CD4-positive, alpha-beta T cell treated with Interleukin-4 for 4 hours (primary cell): ENCODE measurements around the gene RASGRP2.

ENCODE experiments used
- DNase-seq: peaks from one replicate; pipeline ENCODE4 v3.0.0-alpha.2; 2020

RASGRP2 gene

GRCh38 chr11:64743591-64744543 is at the start of gene RASGRP2:
Gene RASGRP2, minus strand, starts transcription at chr11:64744142. Its CDS starts 1,276 bp downstream, at chr11:64742866.
- DNase-seq = peak; percentile 83

DNA sequence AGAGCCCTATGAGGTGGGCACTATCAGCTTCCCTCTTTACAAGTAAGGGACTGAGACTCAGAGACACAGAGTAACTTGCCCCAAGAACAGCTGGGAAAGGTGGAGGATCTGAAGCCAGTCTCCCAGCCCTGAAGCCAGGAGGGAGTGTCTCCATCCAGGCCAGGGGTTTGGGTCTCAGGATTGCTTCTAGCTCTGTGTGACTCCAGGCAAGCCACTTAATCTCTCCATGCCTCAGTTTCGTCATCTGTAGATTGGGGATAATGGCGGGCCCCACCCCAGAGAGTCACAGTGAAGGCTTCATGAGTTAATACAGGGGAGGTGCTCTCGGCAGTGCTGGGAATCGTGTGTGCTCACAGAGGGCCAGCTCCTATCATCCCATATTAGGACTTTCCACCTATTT is 48.5 kb upstream of the RASGRP2 start:
- no peak for DNase-seq

DNA sequence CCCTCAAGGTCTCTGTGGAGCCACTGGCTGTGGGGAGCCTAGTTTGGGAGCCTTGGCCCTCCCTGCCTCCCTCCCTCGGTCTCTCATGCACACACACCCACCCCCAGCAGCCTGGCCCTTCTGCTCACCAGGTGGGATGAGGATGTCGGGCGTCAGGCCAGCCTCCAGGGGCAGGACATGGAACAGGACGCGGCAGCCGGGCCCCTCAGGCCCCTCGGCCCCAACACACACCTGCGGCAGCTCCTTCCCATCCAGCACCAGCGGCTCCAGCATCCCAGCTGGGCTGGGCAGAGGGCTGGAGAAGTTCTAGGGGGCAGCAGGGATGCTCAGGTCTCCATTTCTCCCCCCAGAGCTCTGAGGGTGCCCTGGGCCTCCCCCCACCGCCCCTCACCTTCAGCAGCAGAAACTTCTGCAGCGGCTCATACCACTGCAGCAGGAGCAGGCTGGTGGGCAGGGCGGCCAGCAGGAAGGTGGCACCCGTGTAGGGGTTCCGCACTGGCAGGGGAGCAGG is 47.9 kb upstream of the RASGRP2 start:
- no peak for DNase-seq

DNA sequence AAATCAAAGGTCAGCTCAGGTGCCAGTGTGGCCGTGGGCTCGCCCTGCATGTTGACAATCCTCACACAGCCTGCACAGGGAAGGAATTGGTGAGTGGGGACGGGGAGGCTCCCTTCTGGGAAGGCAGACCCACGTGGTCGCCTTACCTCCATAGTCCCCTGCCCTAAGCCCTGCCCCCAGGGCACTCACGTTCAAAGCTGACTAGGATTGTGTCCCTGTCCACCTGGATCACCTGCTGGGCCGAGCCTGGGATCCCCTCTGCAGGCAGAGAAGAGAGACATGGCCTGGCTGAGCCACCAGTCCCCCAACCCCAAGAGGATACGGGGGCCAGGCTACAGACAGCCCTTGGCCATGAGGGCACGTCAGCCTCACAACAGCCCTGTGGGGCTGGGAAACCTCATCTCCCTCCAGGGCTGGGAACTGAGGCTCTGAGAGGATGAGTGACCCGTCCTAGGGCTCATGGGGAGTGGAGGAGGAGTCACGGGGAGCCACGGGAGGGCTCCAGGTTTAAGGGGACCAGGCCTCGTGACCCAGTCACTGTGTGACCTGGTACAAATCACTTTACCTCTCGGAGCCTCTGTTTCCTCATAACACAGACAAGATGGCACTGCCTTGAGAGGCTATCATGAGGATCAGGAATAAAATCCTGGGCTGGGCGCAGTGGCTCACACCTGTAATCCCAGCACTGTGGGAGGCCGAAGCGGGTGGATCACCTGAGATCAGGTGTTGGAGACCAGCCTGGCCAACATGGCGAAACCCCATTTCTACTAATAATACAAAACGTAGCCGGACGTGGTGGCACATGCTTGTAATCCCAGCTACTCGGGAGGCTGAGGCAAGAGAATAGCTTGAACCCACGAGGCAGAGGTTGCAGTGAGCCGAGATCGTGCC is 46.5 kb upstream of the RASGRP2 start:
- DNase-seq = no peak

DNA sequence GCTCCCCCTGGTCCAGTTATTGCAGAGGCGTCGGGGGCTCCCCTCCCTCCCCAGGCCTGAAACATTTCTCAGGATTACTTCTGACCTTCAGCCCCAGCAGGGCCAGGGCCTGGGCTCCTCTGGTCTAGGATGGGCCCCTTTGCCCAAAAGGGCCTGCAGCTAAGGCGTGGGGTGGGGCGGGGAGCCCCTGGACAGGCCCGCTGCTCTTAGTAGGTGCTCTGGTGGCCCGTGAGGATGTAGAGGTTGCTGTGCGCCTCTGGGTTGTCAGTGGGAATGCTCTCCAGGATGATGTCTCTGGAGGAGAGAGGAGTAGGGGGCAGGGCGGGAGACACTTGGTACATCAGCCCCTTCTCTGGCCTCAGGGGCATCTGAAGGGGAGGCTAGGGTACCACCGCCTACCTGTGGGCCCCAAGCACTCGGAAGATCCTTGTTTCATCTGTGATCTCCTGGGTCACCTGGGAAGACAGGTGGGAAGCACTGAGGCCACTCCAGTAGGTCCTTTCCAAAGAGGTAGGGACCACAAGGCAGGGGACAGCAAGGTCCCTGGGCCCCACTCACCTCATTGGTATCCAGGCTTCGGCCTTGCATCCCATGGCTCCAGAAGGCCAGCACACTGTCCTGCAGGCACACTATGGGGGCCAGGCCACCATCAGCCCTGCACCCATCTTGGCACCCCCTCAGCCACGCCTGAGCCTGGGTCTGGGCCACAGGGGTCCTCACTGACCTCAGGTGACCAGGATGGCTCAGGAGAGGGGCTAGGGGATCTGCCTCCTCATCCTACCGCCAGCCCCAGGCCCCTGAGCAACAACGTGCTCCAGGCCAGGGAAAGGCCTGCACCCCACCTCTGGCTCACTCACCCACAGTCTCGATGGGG is 45.6 kb upstream of the RASGRP2 start:
- no peak for DNase-seq

- no peak for DNase-seq
These were observed 44.6 kb upstream of the RASGRP2 start for GRCh38 chr11:64788321-64789215.

DNA sequence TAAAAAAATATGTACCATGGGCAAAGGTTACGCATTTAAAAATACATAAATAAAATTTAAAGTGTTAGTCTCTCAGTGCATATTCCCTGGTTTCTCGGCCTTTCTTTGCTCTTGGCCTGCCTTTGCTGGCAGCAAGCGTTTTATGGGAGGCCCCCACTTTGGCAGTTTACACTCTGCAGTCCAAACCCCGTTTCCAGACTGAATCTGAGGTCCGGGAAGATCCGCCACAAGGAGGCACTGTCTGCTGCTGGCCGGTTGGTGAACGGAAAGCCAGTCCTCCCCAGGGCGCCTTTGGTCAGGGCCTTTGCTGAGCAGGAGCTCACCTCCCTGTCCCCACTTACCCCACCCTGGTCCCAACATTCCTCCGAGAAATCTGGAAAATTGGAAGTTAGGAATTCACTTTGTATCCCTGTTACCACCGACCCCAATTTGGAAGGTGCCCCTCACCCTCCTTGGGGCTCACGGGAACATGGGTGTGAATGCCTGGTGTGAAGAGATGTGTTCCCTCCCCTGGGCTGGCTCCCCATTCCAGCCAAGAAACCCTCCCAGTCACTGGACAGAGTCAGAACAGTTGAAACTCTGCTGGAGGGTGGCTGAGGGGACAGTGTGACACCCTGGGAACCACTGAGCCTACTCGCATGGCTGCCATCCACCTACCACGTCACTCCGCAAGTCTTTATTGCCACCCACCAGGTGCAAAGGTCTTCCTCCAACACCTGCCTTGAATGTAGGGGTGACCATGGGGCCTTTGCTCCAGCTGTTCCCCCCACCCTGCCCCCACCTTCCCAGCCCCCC is 43.8 kb upstream of the RASGRP2 start:
- peak; percentile 50 for DNase-seq

DNA sequence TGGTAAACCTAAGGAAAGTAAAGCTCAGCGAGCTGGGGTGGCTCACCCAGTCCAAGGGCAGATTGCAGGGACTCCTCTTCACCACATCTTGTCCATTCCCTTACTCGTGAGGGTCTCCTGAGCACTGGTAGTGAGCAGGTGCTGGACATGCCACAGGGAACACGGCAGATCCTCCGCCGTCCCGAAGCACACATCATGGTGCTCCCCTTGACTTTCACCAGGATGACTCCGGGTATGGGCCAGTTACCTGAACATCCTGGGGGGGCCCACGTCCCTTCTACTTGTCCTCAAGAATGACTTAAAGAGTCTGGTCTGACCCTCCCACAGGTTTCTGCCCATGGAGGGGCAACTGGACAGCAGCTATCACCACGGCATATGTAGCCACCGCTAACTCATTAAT is 42.4 kb upstream of the RASGRP2 start:
- no peak for DNase-seq

- DNase-seq = no peak
These were observed 41.1 kb upstream of the RASGRP2 start for GRCh38 chr11:64784813-64785581.

GRCh38 chr11:64778473-64779298 is 34.7 kb upstream of the RASGRP2 start, which contains the start of gene SF1:
Gene SF1, minus strand, starts transcription at chr11:64778542. Its CDS starts 150 bp downstream, at chr11:64778392.
- DNase-seq = peak; percentile 100

- no peak for DNase-seq
These were observed 34.2 kb upstream of the RASGRP2 start for GRCh38 chr11:64778223-64778472.

DNA sequence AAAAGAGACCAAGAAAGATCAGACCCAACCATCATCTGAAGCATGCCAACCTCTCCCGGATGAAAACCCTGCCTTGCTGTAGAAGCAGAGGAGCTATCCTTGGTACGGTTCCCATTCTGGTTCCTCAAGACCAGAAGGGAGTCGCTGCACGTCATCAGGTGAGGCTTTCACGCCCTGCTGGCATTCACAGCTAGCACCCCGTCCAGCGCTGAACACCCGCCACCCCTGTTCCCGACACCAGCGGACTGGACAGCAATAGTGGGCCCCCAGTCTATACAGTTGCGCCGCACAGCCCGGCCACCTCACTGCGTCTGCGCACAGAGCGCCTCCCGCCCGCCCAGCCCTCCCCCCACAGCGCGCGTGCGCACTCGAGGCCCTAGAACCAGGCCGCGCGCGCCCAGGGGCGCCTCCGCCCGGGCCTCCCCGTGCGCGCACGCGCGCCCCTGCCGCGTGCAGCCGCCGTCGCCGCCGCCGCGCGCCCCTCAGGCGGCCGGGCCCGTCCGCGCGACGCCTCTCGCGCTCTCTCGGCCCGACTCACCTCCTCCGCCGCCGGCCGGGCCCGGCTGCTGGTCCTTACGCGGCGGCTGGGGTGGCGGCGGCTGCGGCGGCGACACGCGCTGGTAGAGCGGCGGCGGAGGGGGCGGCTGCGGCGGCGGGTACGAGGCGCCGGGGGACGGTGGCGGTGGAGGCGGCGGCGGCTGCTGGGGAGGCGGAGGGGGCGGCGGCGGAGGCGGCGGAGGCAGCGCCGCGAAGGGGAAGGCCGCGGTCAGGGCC is 33.7 kb upstream of the RASGRP2 start:
- peak; percentile 73 for DNase-seq

- DNase-seq = no peak
These were observed 32.9 kb upstream of the RASGRP2 start for GRCh38 chr11:64776875-64777274.

DNA sequence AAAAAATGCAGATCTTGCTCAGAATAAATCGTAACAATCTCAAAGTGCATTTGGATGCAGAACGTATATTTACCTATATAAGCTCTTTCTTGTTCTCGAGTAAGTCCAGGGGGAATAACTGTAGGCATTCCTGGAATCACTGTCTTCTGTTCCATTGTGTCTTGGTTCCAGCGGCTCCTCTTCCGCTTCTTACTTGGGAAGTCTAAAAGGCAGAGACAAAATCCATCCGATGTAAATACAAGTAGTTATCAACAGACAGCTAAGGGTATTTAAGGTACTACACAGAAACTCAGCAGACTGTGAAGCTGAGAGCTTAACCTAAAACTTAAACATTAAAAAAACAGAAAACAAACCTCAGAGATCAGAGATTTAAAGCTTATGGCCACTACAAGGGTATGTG is 32.5 kb upstream of the RASGRP2 start:
- no peak for DNase-seq

DNA sequence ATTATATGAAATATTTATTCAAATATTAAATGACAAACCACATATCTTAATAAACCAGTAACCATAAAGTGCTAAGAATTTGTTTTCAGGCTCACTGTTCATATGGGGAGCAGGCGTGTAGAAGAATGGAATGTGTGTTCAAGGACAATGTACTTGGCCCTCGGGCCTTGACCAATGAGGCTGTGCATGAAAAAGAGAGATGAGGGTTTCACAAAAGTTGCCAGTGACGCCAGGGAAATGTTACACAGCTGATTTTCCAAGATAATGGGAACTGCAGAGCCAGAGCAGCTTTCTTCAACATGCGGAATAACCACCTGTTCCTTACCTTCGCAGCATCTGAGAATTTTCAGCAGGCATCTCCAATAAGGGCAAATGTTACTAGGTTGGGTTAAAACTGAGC is 30.2 kb upstream of the RASGRP2 start:
- no peak for DNase-seq

GRCh38 chr11:64772303-64773018 is 28.5 kb upstream of the RASGRP2 start:
- DNase-seq = peak; percentile 24

DNA sequence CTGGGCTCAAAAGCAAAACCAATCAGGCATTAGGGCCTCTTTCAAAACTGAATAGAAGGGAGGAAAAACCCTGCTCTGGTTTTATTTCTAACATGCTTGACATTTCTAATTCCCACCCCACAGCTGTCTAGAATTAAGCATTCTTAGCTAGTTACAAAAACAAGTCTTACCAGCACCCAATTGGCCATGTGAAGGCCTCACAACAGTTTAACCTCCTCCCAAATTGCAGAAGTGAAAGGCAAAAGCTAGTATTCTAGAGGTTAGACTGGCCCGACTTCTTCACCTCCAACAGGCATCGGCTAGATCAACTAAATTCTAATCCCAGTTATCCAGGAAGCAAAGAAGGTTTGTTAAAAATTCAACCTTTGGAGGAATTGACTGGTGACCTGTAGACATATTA is 27.9 kb upstream of the RASGRP2 start:
- DNase-seq = no peak
